GM21717 (cell line): Measurements from ENCODE around the gene ABCA9.
"Not testable (repeated sequence)": the region's sequence is repeated elsewhere in the genome, so short reads cannot be mapped to it uniquely, and the experiment has no call there.

Source experiments
- ATAC-seq: cut with Tn5 transposase; IDR thresholded peaks from one replicate; pipeline ENCODE4 v1.9.1; 2021; ENCODE audit warnings: mild to moderate bottlenecking, moderate library complexity; ENCODE audit not compliant: unreplicated experiment

Gene ABCA9

GRCh38 chr17:69042308-69042707 lies 18.4 kb downstream of the ABCA9 start:
- ATAC-seq = no peak

- no peak for ATAC-seq
Observed at GRCh38 chr17:69031839-69032238, 28.9 kb downstream of the ABCA9 start.

- ATAC-seq = no peak
Observed at GRCh38 chr17:69030169-69030568, 30.6 kb downstream of the ABCA9 start.

- ATAC-seq = no peak
Observed at GRCh38 chr17:69018687-69019086, 42.0 kb downstream of the ABCA9 start.

- ATAC-seq = no peak
Observed at GRCh38 chr17:69018022-69018615, 42.6 kb downstream of the ABCA9 start.

GRCh38 chr17:69015631-69016030 lies 45.1 kb downstream of the ABCA9 start:
- no peak for ATAC-seq

- no peak for ATAC-seq
Observed at GRCh38 chr17:69012895-69013805, 47.6 kb downstream of the ABCA9 start.

- no peak for ATAC-seq
Observed at GRCh38 chr17:69009930-69010329, 50.8 kb downstream of the ABCA9 start.

GRCh38 chr17:69004759-69005158 lies 56.0 kb downstream of the ABCA9 start:
- ATAC-seq = not testable (repeated sequence)

GRCh38 chr17:68999743-69000142 lies 61.0 kb downstream of the ABCA9 start:
- not testable (repeated sequence) for ATAC-seq

- ATAC-seq = no peak
Observed at GRCh38 chr17:68993112-68993511, 67.6 kb downstream of the ABCA9 start.

GRCh38 chr17:68987966-68988365 lies 72.8 kb downstream of the ABCA9 start:
- ATAC-seq = no peak

- no peak for ATAC-seq
Observed at GRCh38 chr17:68981288-68981687, 79.4 kb downstream of the ABCA9 start.

- no peak for ATAC-seq
Observed at GRCh38 chr17:68973098-68973846, 87.5 kb downstream of the ABCA9 start.

GRCh38 chr17:68972119-68972704 lies 88.5 kb downstream of the ABCA9 start:
- no peak for ATAC-seq

- ATAC-seq = no peak
Observed at GRCh38 chr17:68969101-68969500, 91.6 kb downstream of the ABCA9 start.

- no peak for ATAC-seq
Observed at GRCh38 chr17:68963958-68964357, 96.8 kb downstream of the ABCA9 start.

GRCh38 chr17:68961214-68961882 lies 99.4 kb downstream of the ABCA9 start:
- ATAC-seq = no peak

- not testable (repeated sequence) for ATAC-seq
Observed at GRCh38 chr17:68959117-68959516, 101.6 kb downstream of the ABCA9 start.

- ATAC-seq = no peak
Observed at GRCh38 chr17:68957944-68958343, 102.8 kb downstream of the ABCA9 start.
